Measurements from ENCODE around the gene GPD1. TPM values are rescaled to one million over a fixed set of nuclear protein-coding genes. Genes with fewer than 3 reads are reported as not detected.

GPD1 gene
- total RNA-seq, 1 donor from 2014 or later, result not detected

DNA sequence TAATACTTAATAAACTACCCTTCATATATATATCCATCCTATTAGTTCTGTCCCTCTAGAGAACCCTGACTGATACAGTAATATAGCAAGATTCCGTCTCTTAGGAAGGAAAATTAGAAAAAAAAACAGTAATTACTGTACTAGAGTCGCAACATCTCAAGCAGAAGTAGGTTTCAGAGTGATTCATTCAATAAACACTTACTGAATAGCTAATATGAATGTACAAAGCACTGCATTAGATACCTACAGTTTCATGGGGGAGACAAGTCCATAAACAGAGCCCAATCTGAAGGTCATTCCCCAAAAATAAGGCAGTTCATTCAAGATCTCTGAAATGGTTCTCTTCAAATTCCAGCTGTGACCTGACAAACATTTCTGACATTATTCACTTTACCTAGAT lies 53.5 kb downstream of the GPD1 start:
- no peaks in the 10 kb centered on the region for H3K9me3 ChIP-seq (ENCODE audit: low read depth)
- H3K4me2 ChIP-seq, result no peak overlapping the region
- H2AFZ ChIP-seq (replicated peaks), result no peak overlapping the region
- Mint-ChIP-seq H3K9me3 (peaks cover 6% of the 10 kb centered on the region), H3K4me1 (peaks cover 8% of the 10 kb centered on the region), H3K27ac (no peak overlapping the region), H3K36me3 (peaks cover 20% of the 10 kb centered on the region), H3K4me3 (no peak overlapping the region), H3K27me3 (ENCODE audit: insufficient read depth, low read depth) (no peaks in the 10 kb centered on the region)
- H3F3A ChIP-seq (ENCODE audit: low read depth), result no peaks in the 10 kb centered on the region
- H3K36me3 ChIP-seq, result no peaks in the 10 kb centered on the region
- H4K20me1 ChIP-seq (ENCODE audit: low read depth), result peaks cover 21% of the 10 kb centered on the region
- H3K27me3 ChIP-seq, result no peaks in the 10 kb centered on the region
- TF ChIP-seq EZH2 (IDR thresholded peaks at IDR 0.05) (no peak), EZH2phosphoT487 (IDR thresholded peaks at IDR 0.05) (no peak)
- TF ChIP-seq, protein P1, sequence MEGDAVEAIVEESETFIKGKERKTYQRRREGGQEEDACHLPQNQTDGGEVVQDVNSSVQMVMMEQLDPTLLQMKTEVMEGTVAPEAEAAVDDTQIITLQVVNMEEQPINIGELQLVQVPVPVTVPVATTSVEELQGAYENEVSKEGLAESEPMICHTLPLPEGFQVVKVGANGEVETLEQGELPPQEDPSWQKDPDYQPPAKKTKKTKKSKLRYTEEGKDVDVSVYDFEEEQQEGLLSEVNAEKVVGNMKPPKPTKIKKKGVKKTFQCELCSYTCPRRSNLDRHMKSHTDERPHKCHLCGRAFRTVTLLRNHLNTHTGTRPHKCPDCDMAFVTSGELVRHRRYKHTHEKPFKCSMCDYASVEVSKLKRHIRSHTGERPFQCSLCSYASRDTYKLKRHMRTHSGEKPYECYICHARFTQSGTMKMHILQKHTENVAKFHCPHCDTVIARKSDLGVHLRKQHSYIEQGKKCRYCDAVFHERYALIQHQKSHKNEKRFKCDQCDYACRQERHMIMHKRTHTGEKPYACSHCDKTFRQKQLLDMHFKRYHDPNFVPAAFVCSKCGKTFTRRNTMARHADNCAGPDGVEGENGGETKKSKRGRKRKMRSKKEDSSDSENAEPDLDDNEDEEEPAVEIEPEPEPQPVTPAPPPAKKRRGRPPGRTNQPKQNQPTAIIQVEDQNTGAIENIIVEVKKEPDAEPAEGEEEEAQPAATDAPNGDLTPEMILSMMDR (IDR thresholded peaks at IDR 0.05), result no peak
- H3K4me1 ChIP-seq, result no peaks in the 10 kb centered on the region
- no peak overlapping the region for H3K4me3 ChIP-seq
- DNase-seq (ENCODE audit: low spot score), result no peak
- no peak overlapping the region for H3K27ac ChIP-seq
- H3K9ac ChIP-seq, result no peak overlapping the region
- H3K79me2 ChIP-seq (ENCODE audit: low read depth), result peaks cover 93% of the 10 kb centered on the region

- H2AFZ ChIP-seq (replicated peaks), result no peak overlapping the region
- TF ChIP-seq, protein P1 (IDR thresholded peaks at IDR 0.05), result no peak
- no peak for TF ChIP-seq EZH2 (IDR thresholded peaks at IDR 0.05)
- no peak for TF ChIP-seq EZH2phosphoT487 (IDR thresholded peaks at IDR 0.05)
- peaks cover 97% of the 10 kb centered on the region for H3K79me2 ChIP-seq (ENCODE audit: low read depth)
- Mint-ChIP-seq H3K4me1 (peaks cover 16% of the 10 kb centered on the region), H3K36me3 (peaks cover 24% of the 10 kb centered on the region), H3K27ac (no peak overlapping the region), H3K27me3 (ENCODE audit: insufficient read depth, low read depth) (no peaks in the 10 kb centered on the region), H3K4me3 (no peak overlapping the region), H3K9me3 (peaks cover 6% of the 10 kb centered on the region)
- no peaks in the 10 kb centered on the region for H3K9me3 ChIP-seq (ENCODE audit: low read depth)
- H3F3A ChIP-seq (ENCODE audit: low read depth), result no peaks in the 10 kb centered on the region
- no peak overlapping the region for H3K4me2 ChIP-seq
- peaks cover 7% of the 10 kb centered on the region for H3K4me1 ChIP-seq
- peaks cover 12% of the 10 kb centered on the region for H4K20me1 ChIP-seq (ENCODE audit: low read depth)
- DNase-seq (ENCODE audit: low spot score), result no peak
- H3K36me3 ChIP-seq, result no peaks in the 10 kb centered on the region
- H3K27ac ChIP-seq, result no peak overlapping the region
- no peaks in the 10 kb centered on the region for H3K27me3 ChIP-seq
- H3K9ac ChIP-seq, result no peak overlapping the region
- H3K4me3 ChIP-seq, result no peak overlapping the region
These were observed 56.8 kb downstream of the GPD1 start for GRCh38 chr12:50160643-50161042.

Other genes starting within 250 kb of the GPD1 start
- gene FAIM2, start 200.1 kb upstream of the GPD1 start, total RNA-seq (ENCODE audit: low replicate concordance), result 0.39 and 1.2 TPM in 2 replicates
- not detected in 2 replicates for gene AQP2, start 153.3 kb upstream of the GPD1 start, total RNA-seq (ENCODE audit: low replicate concordance)
- gene AQP5, start 142.1 kb upstream of the GPD1 start, total RNA-seq (ENCODE audit: low replicate concordance), result 0.09 TPM in 1 of 2 replicates, not detected in the other
- 0.12 TPM in 1 of 2 replicates, not detected in the other for gene AQP6, start 131.1 kb upstream of the GPD1 start, total RNA-seq (ENCODE audit: low replicate concordance)
- gene RACGAP1, start 78.5 kb upstream of the GPD1 start, total RNA-seq (ENCODE audit: low replicate concordance), result 121 and 149 TPM in 2 replicates
- gene ASIC1, start 46.4 kb upstream of the GPD1 start, total RNA-seq (ENCODE audit: low replicate concordance), result 2.5 and 5.6 TPM in 2 replicates
- gene SMARCD1, start 18.7 kb upstream of the GPD1 start, total RNA-seq (ENCODE audit: low replicate concordance), result 121 and 209 TPM in 2 replicates
- gene COX14, start 8.2 kb downstream of the GPD1 start, total RNA-seq (ENCODE audit: low replicate concordance), result 15.3 and 22.7 TPM in 2 replicates
- 44.2 and 48.0 TPM in 2 replicates for gene CERS5, start 63.4 kb downstream of the GPD1 start, total RNA-seq (ENCODE audit: low replicate concordance)
- gene LIMA1, start 179.5 kb downstream of the GPD1 start, total RNA-seq (ENCODE audit: low replicate concordance), result 19.1 and 25.0 TPM in 2 replicates